Stimulated activated CD4-positive, alpha-beta T cell treated with anti-CD3 and anti-CD28 coated beads, Interleukin-2, amount 100 ng/mL, for 48 hours (primary cell): ENCODE measurements around the gene GATAD2A.
A peak's percentile ranks its signal among the peaks of the same experiment; 100 is the strongest.
"Not testable (repeated sequence)": the region's sequence is repeated elsewhere in the genome, so short reads cannot be mapped to it uniquely, and the experiment has no call there.

ENCODE experiments used
- DNase-seq, 2 donors: peaks; one replicate each; pipeline ENCODE4 v3.0.0-alpha.2; 2020

GATAD2A gene

DNA sequence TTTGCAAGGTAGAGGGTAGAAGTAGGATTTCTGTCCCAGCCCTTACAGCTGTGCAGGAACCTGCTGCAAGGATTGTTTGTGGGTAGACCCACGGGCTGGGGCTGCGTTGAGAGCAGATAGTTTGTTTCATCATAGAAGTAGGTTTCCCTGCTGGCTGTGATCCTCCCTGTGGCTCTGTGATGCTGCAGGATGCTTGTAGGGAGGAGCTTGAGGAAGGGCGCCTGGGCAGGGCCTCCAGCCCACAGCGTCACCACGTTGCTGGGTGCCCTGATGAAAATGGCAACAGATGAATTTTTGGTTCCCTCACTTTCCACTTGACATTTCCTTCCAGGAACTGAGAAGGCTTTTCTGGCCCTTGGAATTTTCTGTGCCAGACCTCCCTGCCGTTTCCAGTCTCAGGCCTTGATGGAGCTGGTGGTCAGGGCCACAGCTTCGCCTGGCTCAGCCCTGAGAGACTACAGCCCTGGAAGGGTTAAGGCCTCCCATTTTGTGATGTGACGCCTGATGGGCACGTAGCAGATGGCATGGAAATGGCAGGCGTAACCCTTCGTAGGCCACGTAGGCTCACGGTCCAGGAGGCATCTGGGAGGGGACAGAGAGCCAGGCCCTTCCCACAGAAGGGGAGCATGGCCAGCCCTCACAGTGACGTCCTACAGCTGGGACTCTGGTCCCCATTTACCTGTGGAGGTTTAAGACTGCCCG is 42.2 kb downstream of the GATAD2A start:
- no peak for DNase-seq

DNA sequence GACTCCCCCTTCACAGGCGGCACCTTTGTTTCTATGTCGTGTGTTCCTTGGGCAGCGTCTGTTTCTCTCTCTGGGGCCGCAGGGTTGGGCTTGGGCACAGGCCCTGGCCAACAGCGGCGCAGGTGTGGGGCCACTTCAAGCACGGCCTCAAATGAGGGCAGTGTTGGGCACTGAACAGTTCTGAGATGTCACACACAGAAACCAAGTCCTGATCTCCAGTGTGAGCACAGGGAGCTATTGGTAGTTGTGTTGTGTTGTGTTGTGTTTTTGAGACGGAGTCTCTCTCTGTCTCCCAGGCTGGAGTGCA is 42.7 kb downstream of the GATAD2A start:
- DNase-seq = no peak

DNA sequence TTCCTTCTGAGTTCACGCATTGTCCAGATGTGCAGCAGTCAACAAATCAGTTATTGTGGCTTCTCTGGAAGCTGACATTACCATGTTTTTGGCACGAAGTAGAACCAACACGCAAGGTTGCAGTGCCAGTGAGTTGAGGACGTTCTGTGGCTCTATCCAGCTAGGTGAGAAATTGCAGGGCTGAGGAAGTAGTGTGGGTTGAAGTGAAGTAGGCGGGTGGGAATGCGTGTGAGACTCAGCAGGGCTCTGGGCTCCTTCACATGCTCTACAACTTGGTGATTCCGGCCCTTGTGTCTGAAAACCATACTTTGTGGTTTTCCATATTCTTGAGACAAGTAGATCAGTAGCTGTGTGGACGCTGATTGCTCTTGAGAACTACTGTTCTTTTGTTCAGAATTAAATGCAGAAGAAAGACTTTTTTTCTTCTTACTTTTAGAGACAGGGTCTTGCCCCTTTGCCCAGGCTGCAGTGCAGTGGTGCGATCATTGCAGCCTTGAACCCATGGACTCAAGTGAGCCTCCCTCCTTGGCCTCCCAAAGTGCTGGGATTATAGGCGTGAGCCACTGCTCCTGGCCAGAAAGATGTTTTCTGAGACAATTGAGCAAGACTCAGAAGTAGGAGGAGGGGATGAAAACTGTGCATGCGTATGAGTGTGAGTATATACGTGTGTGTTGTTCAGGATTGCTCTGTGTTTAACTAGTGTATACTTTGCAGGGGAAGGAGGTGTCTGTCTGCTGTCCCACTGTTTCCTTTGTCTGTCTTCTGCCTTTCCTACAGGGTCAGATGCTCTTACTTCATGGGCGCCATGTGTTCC is 46.2 kb downstream of the GATAD2A start:
- DNase-seq = no peak

DNA sequence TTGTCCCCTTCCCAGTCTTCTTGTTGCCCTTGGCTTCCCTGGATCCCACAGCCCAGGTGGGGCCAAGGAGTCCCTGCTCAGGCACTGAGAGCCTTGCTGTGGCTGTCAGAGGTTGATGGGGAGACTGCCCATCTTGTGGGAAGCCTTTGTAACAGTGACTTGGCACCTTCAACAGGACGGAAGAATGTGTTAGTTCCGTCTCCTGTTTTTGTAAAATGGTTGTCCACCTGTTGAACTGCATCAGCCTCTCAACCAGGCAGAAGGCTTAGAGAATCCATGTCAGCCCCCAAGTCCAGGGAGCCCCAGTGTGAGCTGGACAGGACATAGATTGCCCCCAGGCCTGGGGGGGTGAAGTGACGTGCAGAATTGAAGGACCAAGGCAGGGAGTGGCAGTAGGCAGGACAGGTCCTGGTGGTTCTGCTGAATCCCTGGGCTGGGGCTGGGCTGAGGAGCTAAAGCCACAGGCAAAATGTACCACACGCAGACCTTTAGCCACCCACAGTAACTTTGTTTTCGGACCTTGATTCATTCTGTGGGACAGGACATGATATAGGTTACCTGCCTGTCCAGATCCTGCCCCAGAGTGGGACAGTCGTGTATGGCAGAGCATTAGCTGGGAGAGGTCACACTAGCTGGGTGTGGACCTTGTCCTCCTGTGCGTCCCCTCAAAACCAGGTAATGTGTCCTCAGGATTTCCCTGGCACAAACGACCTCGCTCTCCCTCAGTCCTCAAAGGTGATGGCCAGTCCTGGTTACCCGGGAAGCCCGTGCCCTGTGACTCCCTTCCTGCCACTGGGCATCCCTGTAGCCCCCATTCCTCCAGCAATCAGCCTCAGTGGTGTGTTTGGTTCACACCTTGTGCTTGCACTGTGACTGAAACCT is 47.0 kb downstream of the GATAD2A start:
- no peak for DNase-seq

DNA sequence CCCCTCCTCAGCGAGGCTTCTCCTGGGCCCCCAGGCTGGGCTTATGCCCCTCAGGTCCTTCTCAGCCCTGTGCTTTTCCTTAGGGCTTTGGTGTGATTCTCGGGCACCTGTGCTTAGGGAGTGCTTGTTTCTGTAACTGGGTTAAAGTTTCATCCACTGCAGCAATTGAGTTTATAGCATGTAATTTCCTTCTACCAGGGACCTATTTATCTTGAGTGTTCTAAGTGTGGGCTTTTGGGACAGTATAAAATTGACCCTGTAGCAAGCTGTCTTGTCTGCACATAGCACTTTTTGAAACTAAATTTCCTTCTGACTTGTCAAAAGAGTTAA is 47.6 kb downstream of the GATAD2A start:
- DNase-seq = no peak

DNA sequence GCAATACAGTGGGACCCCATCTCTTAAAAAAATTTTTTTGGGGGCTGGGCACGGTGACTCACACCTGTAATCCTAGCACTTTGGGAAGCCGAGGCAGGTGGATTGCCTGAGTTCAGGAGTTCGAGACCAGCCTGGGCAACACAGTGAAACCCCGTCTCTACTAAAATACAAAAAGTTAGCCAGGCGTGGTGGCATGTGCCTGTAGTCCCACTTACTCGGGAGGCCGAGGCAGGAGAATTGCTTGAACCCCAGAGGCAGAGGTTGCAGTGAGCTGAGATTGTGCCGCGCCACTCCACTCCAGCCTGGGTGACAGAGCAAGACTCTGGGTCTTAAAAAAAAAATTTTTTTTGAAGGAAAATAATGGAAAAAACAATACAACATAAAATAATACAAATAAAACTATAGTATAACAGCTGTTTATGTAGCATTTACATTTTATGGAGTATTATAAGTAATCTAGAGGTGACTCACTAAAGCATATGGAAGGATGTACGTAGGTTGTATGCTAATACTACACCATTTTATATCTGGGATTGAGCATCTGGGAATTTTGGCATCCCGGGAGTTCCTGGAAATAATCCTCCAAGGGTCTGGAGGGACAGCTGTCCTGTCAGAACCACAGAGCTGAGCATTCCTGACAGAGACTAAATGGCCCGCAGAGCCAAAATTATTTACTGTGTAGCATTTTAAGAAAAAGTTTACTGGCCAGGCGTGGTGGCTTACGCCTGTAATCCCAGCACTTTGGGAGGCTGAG is 49.9 kb downstream of the GATAD2A start:
- not testable (repeated sequence) for DNase-seq

DNA sequence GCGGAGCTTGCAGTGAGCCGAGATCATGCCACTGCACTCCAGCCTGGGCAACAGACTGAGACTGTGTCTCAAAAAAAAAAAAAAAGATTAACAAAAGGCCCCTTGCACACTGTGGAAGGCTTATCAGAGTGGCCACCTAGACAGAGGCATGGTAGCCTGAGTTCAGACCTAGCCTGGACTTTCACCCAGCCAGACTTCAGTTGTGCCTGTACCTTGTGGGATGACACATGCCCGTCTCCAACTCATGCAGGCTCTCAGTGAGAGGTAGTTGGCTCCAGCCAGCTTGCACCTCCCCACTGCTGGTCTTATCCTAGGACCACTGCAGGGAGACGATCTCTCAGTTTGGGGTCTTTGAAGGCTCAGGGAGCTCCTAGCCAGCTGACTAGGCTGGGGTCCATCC is 52.2 kb downstream of the GATAD2A start:
- DNase-seq = no peak

DNA sequence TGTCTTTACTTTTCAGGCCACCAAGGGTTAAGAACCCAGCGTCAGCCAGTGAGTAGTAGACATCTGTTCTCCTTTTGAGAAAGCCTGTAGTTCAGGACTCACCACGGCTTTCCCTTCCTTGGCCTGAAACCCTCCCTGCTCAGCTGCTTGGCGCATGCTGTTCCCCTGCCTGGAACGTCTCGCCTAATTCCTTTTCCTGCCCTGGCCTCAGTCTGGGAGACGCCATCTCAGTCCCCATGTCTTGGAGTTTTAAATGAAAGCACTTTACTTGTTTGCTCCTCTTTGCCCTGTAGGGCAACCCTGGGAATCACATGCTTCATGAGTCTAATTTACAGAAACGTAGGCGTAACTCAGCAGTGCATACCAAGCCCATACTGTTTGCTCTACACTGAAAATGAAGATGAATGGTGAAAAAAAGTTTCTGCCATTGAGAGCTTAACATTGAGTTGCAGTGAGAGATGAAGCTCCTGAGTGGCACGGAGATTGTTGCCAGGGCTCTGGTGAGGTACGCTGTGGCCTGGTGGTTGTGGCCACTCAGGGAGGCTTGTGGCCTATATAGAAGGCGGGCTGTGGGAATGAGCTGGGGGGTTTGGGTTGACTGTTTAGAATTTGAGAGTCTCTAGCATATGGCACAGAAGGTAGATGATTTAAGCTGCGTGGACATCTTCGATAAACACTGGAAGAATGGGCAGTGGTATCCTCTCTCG is 52.8 kb downstream of the GATAD2A start:
- no peak for DNase-seq

DNA sequence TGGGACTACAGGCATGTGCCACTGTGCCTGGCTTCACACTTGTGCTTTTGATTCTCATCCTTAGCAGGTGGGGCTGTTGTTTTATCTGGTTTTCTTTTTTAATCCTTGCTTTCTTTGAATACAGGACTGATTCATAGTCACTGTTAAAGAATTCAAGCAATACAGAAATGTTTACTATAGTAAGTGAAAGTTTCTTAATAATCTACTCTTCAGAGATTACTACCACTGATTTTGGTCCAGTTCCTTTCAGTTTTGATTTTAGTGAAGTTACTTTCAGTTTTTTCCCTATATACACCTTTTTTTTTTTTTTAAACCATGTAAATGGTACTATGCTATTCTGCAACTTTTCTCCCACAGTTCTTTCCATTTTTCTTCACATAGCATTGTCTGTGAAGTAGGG is 53.6 kb downstream of the GATAD2A start:
- DNase-seq = no peak

DNA sequence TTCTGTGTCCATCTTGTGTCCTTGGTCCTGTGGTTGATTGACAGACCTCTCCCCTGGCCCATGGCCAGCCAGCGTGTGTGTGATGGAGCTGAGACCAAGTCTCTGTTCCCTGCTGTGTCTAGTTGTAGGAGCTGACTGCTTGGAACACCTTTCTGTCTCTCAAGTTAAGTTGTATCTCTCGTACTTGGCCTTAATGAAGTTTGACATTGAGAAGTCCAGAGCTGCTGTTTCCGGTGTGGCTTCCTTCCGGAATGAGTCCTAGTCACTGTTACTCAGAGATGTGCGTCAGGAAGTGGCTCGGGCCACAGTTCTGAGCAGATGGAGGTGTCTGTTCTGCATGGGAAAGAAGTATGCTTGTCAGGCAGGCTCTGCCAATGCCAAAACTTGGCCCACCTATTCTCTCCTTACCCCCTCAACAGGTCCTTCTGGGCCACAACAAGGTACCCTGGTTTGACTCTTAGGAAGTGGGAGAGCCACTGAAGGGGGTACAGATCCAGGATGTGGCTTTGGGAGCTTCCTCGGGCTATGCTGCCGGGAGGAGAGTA is 54.3 kb downstream of the GATAD2A start:
- peak; percentile 47 to 52 for DNase-seq

DNA sequence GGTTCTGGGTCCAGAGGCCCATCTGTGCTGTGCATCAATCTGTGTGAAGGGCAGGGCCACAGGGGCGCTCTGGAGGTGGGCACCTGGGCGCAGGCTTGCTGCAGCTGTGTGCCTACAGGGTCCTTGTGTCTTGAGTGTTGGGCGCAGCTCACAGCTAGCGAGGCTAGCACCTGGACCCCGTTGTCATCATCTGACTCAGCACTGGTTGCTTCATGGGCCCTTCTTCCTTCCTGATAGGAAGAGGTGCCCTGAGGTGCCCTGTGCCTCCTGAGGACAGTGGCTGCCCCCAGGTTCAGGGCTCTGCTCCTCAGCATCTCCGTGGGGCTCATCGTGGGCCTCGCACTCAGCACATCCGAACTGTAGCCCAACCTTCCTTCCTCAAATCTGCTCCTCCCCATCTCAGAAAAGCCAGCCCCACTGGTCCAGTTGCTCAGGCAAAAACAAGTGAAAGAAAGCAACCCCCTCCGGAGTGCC is 54.8 kb downstream of the GATAD2A start:
- DNase-seq = no peak

DNA sequence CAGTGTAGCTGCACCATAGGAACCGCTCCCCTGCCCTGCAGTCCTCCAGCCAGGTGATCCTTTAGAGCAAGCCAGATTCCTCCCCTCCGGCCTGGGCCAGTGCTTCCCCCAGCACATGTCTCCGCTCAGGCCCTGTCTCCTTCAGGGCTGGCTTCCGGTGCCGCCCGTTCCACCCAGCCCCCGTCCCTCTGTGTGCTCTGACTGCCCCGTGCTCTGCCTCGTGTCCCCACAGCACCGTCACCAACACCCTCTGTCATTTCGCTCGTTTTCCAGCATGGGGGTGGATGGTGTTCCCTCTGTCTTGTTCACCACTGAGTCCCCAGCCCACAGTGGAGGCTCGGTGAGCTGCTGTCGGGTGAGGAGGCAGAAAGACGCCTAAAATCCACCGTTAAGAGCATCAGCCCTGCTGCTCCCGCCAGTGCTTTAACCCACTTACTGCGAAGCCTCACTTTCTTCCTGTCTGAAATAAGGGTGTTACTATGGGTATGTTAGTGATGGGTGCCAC is 55.3 kb downstream of the GATAD2A start:
- DNase-seq = peak; percentile 42 to 63

DNA sequence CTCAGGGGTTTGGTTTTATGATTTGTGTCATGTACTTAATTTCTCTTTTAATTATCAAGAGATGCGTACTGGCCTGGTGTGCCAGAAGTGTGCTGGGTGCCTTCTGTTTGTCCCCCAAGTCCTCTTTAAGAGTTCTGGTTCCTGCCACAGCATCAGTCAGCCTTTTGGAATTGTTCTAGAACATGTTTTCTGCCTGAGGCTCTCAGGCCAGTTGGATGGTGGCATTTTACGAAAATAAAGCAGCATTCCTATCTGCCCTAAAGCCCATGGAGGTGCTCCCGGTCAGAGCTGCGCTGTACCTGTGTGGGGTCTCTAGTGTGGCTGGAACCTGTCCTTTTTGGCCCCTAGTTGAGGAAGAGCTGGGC is 55.8 kb downstream of the GATAD2A start:
- no peak for DNase-seq

DNA sequence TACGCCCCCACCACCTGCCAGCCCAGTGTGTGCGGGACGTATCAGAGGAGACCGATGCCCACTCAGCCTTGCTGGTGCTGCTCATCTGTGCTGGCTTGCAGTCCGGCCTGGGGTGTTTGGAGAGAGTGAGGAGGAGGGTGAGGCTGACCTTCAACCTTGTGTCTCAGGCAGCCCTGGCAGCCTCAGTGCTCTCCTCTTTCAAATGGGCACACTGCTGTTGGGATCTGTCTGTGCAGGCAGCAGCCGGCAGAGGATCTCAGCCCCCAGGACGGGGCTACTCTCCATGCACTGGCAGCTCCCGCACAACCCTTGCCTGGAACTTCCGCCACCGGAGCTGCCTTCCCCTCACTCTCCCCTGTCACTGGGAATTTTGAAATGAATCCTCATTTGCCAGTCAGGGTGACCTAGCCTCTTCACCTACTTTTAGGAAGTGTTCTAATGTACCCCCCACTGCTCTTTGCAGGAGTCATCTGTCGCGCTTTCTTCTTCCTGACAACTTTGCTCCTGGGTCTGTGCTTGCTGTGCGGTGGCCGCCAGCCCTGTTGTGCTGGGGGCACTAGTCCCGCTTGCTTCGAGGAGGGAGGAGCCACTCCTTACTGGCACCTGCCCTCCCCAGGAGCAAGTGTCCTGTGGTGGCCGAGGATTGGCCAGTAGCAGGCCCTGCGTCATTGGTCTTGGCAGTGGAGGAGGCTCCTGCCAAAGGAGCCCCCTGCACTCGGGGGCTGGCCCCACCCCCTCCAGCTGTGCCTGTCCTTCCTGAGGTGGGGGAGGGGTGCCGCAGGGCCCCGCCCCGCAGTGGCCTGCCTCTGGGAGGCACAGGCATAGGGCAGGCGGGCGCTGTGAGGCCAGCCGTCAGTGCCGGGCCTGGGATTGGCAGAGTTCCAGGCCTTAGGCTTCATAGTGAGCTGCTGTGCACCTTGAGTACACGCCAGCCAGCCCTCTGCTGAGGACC is 56.5 kb downstream of the GATAD2A start:
- no peak for DNase-seq

DNA sequence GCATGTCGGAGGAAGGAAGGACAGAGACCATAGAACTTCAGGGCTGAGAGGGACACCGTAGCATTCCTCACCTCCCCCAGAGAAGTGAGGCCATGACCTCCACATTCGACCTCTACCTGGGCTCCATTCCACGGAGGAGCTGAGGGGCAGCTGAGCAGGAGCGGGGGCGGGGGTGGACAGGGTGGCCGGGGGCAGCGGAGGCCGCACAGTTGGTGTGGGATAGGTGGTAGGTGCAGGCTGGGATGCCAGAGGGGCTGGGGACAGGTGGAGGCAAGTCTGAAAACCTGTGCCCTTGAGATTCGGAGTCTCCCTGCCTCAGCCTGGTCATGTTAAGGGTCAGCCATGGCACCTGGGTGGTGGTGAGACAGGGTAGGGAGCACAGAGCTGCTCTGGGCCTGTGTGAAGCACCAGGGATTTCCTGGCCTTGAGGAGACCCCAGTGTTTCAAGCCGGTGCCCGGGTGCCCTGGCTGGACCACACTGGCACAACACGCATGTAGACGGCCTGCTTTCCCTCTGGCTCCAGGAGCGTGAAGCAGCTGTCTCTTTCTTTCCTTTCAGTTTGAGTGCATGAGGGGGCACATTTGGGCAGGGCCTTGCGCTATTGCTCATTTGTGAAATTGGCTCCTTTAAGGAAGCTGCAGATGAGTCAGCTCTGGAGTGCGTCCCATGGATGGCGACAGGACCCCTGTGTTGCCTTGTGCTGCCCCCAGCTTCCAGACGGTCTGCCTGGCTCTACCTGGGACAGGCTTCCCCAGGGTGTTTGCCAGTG is 58.1 kb downstream of the GATAD2A start:
- no peak for DNase-seq

DNA sequence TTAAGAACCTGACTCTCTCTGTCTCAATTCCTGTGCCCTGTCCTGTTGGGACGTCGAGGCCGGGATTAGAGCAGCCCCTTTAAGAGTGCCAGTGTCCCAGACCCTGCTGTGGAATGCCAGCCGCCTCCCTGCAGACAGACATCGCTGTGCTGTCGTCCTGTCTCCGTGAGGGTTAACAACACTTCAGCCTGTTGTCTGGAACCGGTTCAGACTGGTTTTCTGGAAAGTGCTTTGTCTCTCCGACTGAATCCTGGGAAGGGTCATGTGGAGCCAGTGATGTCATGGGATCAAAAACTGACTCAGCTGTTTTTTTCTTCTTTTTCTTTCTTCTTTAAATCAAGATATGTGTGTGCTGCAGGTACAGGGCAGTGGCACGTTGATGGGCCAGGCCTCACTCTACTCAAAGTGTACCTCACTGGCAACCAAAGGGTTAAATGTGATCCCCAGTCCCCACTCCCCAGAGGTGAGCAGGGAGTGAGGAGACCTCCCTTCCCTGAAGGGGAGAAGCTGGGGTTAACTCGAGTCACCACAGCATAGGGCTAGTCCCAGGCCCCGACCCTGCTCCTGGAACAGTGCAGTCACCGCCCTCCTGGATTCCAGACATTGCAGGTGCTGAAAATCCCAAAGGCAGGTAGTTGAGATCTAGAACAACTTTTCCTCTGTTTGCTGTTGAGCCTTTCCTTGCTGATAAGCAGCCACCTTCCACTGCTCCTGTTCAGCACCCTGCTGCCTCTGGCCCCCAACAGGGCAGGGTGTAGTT is 59.0 kb downstream of the GATAD2A start:
- DNase-seq = no peak

DNA sequence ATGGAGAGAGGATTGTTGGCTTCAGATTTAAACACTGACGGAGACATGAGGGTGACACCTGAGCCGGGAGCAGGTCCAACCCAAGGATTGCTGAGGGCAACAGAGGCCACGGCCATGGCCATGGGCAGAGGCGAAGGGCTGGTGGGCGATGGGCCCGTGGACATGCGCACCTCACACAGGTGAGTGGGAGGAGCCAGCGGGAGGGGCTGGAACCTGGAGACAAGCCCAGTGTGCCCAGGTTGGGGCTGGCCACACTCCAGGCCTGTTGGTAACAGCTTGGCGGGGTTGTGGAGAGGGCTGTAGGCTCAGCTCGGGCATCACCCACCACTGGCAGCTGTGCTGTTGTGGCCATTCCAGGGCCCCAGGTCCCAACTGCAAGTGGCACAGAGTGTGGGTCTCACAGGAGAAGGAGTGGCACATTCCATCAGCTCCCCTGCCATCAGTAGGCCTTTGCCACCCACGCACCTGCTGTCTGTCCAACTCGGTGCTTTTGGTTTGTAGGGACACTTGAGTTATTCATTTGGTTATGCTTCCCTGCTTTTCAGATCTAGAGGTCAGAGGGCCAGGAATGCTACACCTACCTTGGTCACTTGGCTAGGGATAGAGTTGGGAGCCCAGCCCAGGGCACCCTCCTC is 60.1 kb downstream of the GATAD2A start:
- no peak for DNase-seq

DNA sequence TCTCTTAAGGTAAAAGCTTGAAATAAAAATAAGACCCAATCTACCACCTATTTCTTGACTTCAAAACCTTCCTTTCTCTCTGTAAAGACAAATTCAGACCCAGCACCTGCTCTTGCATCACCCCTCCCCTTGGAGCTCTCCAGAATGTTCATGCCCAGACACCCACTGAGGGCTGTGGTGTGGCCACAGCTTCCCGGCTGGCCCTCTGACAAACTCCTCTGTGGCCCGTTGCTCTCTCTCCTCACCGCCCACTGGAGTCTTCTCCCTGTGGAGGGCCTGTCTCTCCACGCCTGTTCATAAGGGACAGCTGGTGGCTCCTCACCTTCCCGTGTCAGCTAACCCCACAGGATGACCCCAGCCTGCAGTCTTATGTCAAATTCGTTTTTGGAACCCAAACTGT is 60.7 kb downstream of the GATAD2A start:
- DNase-seq = no peak
